K562 (cell line): ENCODE measurements around the gene RREB1. TPM values are rescaled to one million over a fixed set of nuclear protein-coding genes. Genes with fewer than 3 reads are reported as not detected.

Experiments used
- HMGXB4 ChIP-seq: sonication (generic); formaldehyde crosslinking; IDR thresholded peaks from 2 replicates; pipeline ENCODE4 v1.8.1; 2023; ENCODE audit warnings: mild to moderate bottlenecking, missing genetic modification reagents
- HNRNPH1 ChIP-seq: fragments of 200-400 bp; formaldehyde crosslinking; optimal IDR thresholded peaks from 2 replicates; pipeline ENCODE3; 2017; ENCODE audit warnings: low read depth, mild to moderate bottlenecking, low read length, moderate library complexity
- ILF3 ChIP-seq: fragments of 450-650 bp; IDR thresholded peaks from 2 replicates; pipeline ENCODE4 v1.6.1; 2018; ENCODE audit warnings: antibody characterized with exemption, mild to moderate bottlenecking, moderate library complexity, borderline replicate concordance
- NR2C2 ChIP-seq, 2 experiments: fragments of 200-800 bp in 1 of 2; sonication (Bioruptor generic) in 1 of 2; sonication (generic) in 1 of 2; formaldehyde crosslinking in 1 of 2; IDR thresholded peaks; 2 replicates each; pipeline versions ENCODE4 v1.6.1 to v1.8.0; 2016 to 2022; ENCODE audit warnings: mild to moderate bottlenecking in 1 of 2, missing compliant biosample characterization in 1 of 2, missing genetic modification characterization in 1 of 2, missing genetic modification reagents in 1 of 2
- POLR3A ChIP-seq: IDR thresholded peaks from 2 replicates; pipeline ENCODE4 v1.6.1; 2011; ENCODE audit warnings: borderline replicate concordance, mild to moderate bottlenecking, moderate library complexity; ENCODE audit not compliant: insufficient read length, insufficient read depth; ENCODE audit errors: extremely low read depth
- RBBP5 ChIP-seq: fragments of 200-600 bp; sonication (generic); IDR thresholded peaks from 2 replicates; pipeline ENCODE4 v1.6.1; 2012; ENCODE audit warnings: borderline replicate concordance, mild to moderate bottlenecking, low read length, control low read depth, inconsistent platforms; ENCODE audit not compliant: insufficient read depth, poor library complexity, severe bottlenecking
- SMARCA4 ChIP-seq: fragments of 450-650 bp; IDR thresholded peaks from 2 replicates; pipeline ENCODE4 v1.6.1; 2016
- SRSF9 ChIP-seq: fragments of 200-400 bp; formaldehyde crosslinking; IDR thresholded peaks from 2 replicates; pipeline ENCODE4 v1.6.1; 2017; ENCODE audit warnings: low read depth, low read length, borderline replicate concordance
- ZEB2 ChIP-seq: fragments of 450-650 bp; IDR thresholded peaks from 2 replicates; pipeline ENCODE4 v1.6.1; 2016
- ZFP1 ChIP-seq: fragments of 450-650 bp; formaldehyde crosslinking; IDR thresholded peaks from 2 replicates; pipeline ENCODE4 v1.4.0; 2020; ENCODE audit warnings: mild to moderate bottlenecking, mixed read lengths
- ZMIZ1 ChIP-seq, 2 experiments: fragments of 150-350 bp in 1 of 2; IDR thresholded peaks; 2 replicates each; pipeline ENCODE4 v1.6.1; 2012 to 2016; ENCODE audit warnings: low read depth in 2 of 2, low read length in 2 of 2, mild to moderate bottlenecking in 1 of 2, moderate library complexity in 1 of 2
- polyA plus RNA-seq, 8 experiments: library from polyadenylated mRNA; depleted of rRNA in 4 of 8; stranded (reverse) in 5 of 8; unstranded in 3 of 8; fragments of >200 nt; fragmentation: Nextera tagmentation in 2 of 8; fragmentation: Illumina TruSeq in 1 of 8; extraction: Ambion mirVana in 2 of 8; extraction: Trizol in 1 of 8; gene quantifications; 2 replicates each; pipeline versions ENCODE4 v1.2.1 to v1.2.3, GENCODE V29; 2011 to 2014; ENCODE audit warnings: inconsistent platforms in 1 of 8, missing spikeins in 1 of 8
- total RNA-seq, 7 experiments: library from RNA; depleted of rRNA in 6 of 7; stranded (reverse); fragments of >200 nt in 6 of 7; fragmentation: Illumina TruSeq in 2 of 7; extraction: Trizol in 2 of 7; gene quantifications; 2 replicates each; pipeline versions ENCODE4 v1.2.1 to v1.2.3, GENCODE V29; 2011 to 2021; ENCODE audit warnings: low replicate concordance in 1 of 7
- TF ChIP-seq, protein P1 (sequence below): fragments of 450-650 bp; formaldehyde crosslinking; IDR thresholded peaks from 2 replicates; pipeline ENCODE4 v1.4.0; 2020; ENCODE audit warnings: mild to moderate bottlenecking, mixed read lengths
- TF ChIP-seq, protein P2 (sequence below): fragments of 200-800 bp; sonication (Bioruptor generic); IDR thresholded peaks from 2 replicates; pipeline ENCODE4 v1.6.1; 2017; ENCODE audit warnings: missing genetic modification characterization, missing compliant biosample characterization
- TF ChIP-seq, protein P3 (sequence below): fragments of 250-450 bp; sonication (Bioruptor Pico); IDR thresholded peaks from 2 replicates; pipeline ENCODE4 v1.5.1; 2021; ENCODE audit warnings: mild to moderate bottlenecking
- TF ChIP-seq, protein P4 (sequence below): fragments of 450-650 bp; formaldehyde crosslinking; IDR thresholded peaks from 2 replicates; pipeline ENCODE4 v1.4.0; 2022; ENCODE audit warnings: missing genetic modification characterization

Gene RREB1
- total and polyA plus RNA-seq, 9 of the 15 experiments (the other 6 are each of a cell fraction or from before 2014, with no cell fraction given) = 3.3 to 64.2 (median 19.3) TPM

DNA sequence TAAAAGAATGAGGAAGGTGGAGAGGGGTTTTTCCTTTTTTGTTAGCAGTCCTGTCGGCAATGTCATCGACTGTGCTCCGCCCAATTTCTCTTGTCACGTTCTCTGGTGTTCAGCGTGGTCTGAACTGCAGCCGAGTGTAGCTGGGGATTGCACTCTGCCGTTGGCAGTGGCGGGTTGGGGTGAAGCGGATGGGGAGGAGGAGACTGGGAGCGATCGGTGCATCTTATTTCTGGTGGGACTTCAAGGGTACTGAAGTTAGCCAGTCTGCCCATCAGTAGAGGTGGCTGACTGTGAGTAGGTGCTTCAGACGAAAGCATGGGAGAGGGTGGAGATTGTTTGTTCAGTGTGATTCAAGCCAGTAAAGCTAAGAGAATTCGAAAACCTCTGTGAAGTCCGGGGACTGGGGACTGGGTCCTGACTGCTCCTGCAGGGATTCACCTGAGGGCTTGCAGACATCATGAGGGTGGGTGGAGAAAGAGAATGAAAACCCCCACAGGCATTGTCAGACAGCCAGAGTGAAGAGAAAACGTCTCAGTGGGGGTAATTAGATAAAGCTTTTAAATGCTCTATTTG, 5.1 kb downstream of the RREB1 start (continued):
- TF ChIP-seq SRSF9 (no peak), ILF3 (no peak), ZEB2 (no peak), RBBP5 (peak; percentile 82), SMARCA4 (peak; percentile 18; the same call in 1 of the 2 replicates), ZMIZ1 (IDR thresholded peaks at IDR 0.05; ENCODE audit: low read depth in 2 of 2, low read length in 2 of 2) (no peak), HNRNPH1 (no peak), HMGXB4 (CRISPR knock-in tag) (no peak), POLR3A (no peak), ZFP1 (no peak), NR2C2 (CRISPR knock-in tag; IDR thresholded peaks at IDR 0.05) (no peak), NR2C2 (tag; IDR thresholded peaks at IDR 0.05) (no peak)
- TF ChIP-seq, protein P1, sequence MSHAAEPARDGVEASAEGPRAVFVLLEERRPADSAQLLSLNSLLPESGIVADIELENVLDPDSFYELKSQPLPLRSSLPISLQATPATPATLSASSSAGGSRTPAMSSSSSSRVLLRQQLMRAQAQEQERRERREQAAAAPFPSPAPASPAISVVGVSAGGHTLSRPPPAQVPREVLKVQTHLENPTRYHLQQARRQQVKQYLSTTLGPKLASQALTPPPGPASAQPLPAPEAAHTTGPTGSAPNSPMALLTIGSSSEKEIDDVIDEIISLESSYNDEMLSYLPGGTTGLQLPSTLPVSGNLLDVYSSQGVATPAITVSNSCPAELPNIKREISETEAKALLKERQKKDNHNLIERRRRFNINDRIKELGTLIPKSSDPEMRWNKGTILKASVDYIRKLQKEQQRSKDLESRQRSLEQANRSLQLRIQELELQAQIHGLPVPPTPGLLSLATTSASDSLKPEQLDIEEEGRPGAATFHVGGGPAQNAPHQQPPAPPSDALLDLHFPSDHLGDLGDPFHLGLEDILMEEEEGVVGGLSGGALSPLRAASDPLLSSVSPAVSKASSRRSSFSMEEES (CRISPR knock-in tag) = no peak
- TF ChIP-seq, protein P2, sequence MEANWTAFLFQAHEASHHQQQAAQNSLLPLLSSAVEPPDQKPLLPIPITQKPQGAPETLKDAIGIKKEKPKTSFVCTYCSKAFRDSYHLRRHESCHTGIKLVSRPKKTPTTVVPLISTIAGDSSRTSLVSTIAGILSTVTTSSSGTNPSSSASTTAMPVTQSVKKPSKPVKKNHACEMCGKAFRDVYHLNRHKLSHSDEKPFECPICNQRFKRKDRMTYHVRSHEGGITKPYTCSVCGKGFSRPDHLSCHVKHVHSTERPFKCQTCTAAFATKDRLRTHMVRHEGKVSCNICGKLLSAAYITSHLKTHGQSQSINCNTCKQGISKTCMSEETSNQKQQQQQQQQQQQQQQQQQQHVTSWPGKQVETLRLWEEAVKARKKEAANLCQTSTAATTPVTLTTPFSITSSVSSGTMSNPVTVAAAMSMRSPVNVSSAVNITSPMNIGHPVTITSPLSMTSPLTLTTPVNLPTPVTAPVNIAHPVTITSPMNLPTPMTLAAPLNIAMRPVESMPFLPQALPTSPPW (CRISPR knock-in tag) = no peak
- TF ChIP-seq, protein P3, sequence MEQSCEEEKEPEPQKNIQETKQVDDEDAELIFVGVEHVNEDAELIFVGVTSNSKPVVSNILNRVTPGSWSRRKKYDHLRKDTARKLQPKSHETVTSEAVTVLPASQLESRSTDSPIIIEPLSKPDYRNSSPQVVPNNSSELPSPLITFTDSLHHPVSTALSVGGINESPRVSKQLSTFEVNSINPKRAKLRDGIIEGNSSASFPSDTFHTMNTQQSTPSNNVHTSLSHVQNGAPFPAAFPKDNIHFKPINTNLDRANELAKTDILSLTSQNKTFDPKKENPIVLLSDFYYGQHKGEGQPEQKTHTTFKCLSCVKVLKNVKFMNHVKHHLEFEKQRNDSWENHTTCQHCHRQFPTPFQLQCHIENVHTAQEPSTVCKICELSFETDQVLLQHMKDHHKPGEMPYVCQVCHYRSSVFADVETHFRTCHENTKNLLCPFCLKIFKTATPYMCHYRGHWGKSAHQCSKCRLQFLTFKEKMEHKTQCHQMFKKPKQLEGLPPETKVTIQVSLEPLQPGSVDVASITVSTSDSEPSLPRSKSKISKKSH = no peak
- TF ChIP-seq, protein P4, sequence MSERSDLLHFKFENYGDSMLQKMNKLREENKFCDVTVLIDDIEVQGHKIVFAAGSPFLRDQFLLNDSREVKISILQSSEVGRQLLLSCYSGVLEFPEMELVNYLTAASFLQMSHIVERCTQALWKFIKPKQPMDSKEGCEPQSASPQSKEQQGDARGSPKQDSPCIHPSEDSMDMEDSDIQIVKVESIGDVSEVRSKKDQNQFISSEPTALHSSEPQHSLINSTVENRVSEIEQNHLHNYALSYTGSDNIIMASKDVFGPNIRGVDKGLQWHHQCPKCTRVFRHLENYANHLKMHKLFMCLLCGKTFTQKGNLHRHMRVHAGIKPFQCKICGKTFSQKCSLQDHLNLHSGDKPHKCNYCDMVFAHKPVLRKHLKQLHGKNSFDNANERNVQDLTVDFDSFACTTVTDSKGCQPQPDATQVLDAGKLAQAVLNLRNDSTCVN = no peak
